UCSD-AML1 (cell line): Measurements from ENCODE around the gene NOS1.

Experiments used
- DNase-seq: peaks from one replicate; lab custom pipeline; 2025; ENCODE audit not compliant: unreplicated experiment; lab: John Stamatoyannopoulos, UW

NOS1 gene

GRCh38 chr12:117363953-117364486 lies 2.6 kb upstream of the NOS1 start:
- DNase-seq = no peak

GRCh38 chr12:117363056-117363662 lies 1.7 kb upstream of the NOS1 start:
- DNase-seq = no peak

- DNase-seq = no peak
Measured at GRCh38 chr12:117362391-117362790, 965 bp upstream of the NOS1 start.

- no peak for DNase-seq
Measured at GRCh38 chr12:117361905-117362304, 479 bp upstream of the NOS1 start.

- no peak for DNase-seq
Measured at GRCh38 chr12:117360551-117361346, 677 bp downstream of the NOS1 start.

GRCh38 chr12:117360222-117360550 lies 1.2 kb downstream of the NOS1 start:
- DNase-seq = no peak

- no peak for DNase-seq
Measured at GRCh38 chr12:117359029-117359845, 2.2 kb downstream of the NOS1 start.

GRCh38 chr12:117356048-117356447 lies 5.4 kb downstream of the NOS1 start:
- no peak for DNase-seq

- DNase-seq = no peak
Measured at GRCh38 chr12:117352883-117353282, 8.5 kb downstream of the NOS1 start.

- DNase-seq = no peak
Measured at GRCh38 chr12:117352206-117352605, 9.2 kb downstream of the NOS1 start.

GRCh38 chr12:117350140-117350539 lies 11.3 kb downstream of the NOS1 start:
- DNase-seq = no peak

- no peak for DNase-seq
Measured at GRCh38 chr12:117347588-117347987, 13.8 kb downstream of the NOS1 start.

- no peak for DNase-seq
Measured at GRCh38 chr12:117344716-117345115, 16.7 kb downstream of the NOS1 start.

GRCh38 chr12:117343849-117344248 lies 17.6 kb downstream of the NOS1 start:
- no peak for DNase-seq

- DNase-seq = no peak
Measured at GRCh38 chr12:117343296-117343695, 18.1 kb downstream of the NOS1 start.

- DNase-seq = no peak
Measured at GRCh38 chr12:117342682-117343081, 18.7 kb downstream of the NOS1 start.

GRCh38 chr12:117342247-117342646 lies 19.2 kb downstream of the NOS1 start:
- no peak for DNase-seq

- DNase-seq = no peak
Measured at GRCh38 chr12:117339104-117339503, 22.3 kb downstream of the NOS1 start.

- DNase-seq = no peak
Measured at GRCh38 chr12:117334855-117335587, 26.4 kb downstream of the NOS1 start.

- DNase-seq = no peak
Measured at GRCh38 chr12:117334051-117334450, 27.4 kb downstream of the NOS1 start.

GRCh38 chr12:117333331-117333881 lies 28.0 kb downstream of the NOS1 start:
- DNase-seq = no peak
